HK-2 (cell line): ENCODE data around the gene NXT1.
"Not testable (repeated sequence)": the region's sequence is repeated elsewhere in the genome, so short reads cannot be mapped to it uniquely, and the experiment has no call there.

ENCODE experiments used
- DNase-seq: peaks from one replicate; pipeline ENCODE4 v3.0.0-alpha.2; 2018; ENCODE audit not compliant: unreplicated experiment

The NXT1 gene

DNA sequence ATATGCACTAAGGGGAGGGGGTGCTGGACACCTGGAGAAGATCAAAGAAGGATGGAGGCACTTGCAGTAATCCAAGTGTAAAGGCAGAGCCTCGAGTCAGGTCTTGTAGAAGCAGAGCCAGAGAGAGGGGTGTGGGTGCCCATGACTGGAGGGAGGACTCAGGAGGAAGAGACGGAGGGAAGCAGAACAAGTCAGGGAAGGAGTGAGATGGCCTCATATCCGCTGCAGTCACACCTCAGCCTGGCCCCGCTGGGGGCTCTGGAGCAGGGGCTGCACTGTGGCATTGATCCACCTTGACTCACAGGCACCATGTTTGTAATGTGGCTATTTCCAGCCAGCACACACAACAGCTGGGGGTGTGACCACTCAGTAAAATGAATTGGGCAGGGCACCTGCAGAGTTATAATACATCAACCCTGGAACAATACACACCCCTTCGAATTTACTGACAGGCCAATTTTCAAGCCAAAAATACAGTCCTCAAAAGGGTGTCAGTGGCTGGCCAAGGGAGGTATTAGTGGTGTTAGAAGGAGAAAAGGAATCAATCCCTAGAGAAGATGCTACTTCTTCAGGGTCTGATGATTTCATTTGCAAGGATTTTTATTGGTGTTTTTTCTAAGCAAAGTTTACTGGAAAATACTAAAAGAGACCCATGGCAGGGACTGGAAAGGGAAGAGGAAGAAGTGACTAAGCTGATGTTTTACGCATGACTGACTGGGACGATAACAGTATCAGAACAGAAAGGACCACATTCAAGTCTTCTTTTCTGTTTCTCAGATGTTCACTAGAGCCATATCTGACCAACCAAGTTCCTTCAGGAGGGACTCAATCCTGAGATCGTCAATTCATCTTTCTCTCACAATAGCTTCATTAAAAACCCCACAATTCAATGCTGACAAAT is 18.9 kb upstream of the NXT1 start:
- no peak for DNase-seq

DNA sequence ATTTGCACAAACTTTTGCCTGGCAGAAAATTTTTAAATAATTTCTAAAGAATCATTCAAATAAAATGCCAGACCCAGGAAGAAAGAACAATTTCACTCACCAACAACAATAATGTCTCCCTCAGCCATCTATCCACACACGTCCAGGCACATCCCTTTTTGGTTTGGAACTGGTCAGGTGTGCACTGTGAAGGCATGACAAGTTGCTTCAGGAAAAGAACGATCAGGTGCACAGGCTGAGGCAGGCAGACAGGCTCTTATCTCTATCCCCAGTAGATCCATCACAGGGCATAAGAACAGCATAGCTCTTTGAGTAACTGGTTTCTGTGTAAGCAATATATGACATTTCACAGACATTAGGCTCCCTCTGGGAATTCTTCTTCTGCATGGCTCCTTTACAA is 18.1 kb upstream of the NXT1 start:
- no peak for DNase-seq

DNA sequence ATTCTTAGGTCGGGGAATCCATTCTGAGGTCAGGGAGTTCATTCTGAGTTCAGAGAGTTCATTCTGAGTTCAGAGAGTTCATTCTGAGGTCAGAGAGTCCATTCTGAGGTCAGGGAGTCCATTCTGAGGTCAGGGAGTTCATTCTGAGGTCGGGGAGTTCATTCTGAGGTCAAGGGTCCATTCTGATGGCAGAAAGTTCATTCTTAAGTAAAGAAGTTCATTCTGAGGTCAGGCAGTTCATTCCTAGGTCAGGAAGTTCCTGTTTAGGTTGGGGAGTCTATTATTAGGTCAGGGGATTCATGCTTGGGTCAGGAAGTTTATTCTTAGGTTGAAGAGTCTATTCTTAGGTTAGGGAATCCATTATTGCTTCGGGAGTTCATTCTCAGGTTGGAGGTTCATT is 16.5 kb upstream of the NXT1 start:
- DNase-seq: no peak

DNA sequence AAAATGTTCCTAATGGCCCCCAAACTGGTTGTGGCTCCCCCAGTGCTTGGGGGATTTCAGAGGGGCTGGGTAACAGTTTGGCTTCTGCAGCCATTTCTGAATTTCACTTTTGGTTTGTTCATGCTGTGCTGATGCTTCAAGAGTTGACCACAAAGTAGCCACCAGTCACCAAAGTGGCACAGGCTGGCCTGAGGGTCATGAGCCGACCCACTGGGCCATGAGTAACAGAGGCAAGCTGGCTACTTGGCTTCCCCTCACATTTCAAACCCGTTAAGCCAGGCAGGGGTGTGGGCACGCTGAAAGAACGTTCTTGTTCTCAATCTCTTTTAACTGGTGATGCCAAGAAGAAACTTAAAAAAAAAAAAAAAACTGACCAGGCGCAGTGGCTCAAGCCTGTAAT is 15.1 kb upstream of the NXT1 start:
- DNase-seq: no peak

DNA sequence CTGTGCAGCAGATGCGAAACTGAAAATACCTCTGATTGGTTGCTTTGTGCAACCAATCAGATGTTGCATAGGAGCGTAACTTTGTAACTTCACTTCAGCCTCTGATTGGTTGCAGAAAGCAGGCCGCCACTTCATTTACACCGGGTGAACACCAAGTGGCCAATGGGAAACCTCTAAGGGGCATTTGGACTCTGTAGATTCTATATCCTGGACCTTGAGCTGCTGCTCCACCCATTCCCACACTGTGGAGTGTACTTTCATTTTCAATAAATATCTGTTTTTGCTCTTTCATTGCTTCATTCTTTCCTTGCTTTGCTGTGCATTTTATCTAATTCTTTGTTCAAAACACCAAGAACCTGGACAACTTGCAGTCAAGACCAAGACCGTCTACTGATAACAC is 14.1 kb upstream of the NXT1 start:
- DNase-seq: no peak

DNA sequence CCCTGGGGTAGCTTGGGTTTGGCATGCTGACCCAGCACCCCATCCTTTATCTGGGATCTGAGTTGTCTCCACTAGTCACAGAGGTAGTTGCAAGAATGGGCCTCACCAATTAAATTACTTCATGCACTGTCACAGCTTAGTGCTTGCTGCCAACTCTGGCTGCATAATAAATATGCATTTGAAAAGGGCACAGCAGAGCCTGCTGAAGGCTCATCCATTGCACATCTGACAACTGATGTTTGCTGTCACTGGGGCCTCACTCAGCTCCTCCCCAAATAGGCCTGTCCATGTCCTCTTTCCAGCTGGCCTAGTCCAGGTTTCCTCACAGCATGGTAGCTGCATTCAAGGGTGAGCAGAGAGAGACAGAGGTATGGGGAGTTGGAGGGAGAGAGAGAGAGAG is 13.3 kb upstream of the NXT1 start:
- DNase-seq: no peak

DNA sequence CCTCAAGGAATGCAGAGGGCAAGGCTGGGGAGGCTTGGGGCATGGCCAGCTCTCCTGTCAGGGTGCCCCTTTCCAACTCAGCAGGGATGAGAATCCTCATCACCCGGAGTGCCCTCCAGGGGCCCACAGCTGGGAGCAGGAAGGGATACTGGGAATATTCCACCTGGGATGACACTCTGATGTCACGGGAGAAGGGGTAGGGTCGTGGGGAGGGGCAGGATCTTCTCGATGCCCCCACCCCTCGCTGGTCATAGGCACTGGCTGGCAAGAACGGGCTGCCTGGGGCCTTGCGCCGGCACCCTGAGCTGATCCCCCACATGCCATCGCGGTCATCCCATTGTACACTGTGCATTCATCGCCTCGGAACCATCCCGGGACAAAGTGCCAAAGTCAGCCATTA is 10.6 kb upstream of the NXT1 start:
- no peak for DNase-seq

DNA sequence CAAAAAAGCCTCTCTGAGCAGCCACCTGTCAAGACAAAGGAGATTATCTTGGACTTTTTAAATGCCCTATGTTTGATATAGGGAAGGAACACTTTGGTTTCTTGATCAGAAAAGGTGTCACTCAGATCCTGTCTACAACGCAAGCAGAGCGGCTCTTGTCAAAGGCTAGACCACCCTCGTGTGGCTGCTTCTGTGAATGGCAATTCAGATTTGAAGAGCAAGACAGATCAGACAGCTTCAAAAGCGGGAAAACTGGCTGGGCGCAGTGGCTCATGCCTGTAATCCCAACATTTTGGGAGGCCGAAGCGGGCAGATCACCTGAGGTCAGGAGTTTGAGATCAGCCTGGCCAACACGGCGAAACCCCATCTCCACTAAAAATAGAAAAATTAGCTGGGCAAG is 10.1 kb upstream of the NXT1 start:
- DNase-seq: peak; percentile 48

DNA sequence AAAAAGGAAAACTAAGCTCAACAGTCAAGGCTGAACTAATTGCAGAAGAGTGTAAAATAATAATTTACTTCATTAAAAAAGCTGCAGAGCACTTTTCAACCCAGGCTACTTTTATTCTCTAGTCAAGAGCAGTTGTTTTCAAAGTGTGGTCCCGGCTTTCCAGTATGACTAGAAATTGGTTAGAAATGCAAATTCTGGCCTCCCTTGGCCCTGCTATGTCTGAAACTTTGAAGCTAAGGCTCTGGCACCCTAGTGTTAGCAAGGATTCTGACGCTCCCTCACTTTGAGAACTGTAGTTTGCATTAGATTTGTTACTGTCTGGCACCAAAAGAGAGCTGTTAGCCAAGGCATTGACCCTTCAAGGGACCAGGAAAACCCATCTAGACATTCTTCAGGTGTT is 9.5 kb upstream of the NXT1 start:
- no peak for DNase-seq

DNA sequence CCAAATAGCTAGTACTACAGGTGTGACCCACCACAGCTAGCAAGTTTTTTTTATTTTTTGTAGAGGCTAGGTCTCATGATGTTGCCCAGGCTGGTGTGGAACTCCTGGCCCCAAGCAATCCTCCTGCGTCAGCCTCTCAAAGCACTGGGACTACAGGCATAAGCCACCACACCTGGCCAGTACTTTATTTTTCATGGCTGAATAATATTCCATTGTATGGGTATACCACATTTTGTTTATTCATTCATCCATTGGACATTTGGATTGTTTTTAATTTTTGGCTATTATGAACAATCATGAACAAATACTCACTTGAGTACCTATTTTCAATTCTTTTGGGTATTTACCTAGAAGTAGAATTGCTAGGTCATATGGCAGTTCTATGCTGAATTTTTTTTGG is 7.0 kb upstream of the NXT1 start:
- DNase-seq: no peak

DNA sequence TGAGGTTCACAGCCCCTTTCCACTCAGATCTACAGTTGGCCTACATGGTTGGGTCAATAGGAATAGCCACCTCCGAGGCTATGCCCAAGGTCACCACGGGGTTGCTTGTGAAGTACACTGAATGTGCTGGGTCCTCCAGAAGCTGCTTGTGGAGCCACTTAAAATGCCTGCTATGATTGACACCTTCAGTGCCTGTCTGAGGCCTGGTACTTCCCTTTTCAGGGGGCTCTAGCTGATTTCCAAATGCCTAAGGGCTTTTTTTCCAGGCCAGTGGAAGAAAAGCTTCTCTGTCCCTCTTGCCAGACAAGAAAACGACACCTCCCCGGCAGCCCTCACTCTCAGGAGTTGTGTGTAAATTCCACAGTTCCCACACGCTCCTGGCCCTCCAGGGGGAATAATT is 6.3 kb upstream of the NXT1 start:
- DNase-seq: no peak

DNA sequence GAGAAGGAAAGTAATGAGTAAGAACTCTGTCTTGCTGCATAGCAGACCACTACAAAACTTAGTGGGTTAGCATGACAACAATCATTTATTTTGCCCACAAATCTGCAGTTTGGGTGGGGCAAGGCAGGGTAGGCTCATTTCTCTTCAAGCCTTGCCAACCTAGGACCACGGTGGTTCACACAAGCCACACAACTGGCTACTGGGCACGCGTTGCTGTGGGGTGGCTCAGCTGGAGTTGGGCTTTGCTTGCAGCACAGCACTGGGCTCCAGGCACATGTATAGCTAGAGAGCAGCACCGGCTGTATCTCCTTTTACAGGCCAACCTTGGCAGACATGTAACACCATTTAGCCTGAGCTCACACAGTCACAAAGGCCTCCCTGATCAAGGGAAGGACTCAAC is 4.6 kb upstream of the NXT1 start:
- DNase-seq: no peak

DNA sequence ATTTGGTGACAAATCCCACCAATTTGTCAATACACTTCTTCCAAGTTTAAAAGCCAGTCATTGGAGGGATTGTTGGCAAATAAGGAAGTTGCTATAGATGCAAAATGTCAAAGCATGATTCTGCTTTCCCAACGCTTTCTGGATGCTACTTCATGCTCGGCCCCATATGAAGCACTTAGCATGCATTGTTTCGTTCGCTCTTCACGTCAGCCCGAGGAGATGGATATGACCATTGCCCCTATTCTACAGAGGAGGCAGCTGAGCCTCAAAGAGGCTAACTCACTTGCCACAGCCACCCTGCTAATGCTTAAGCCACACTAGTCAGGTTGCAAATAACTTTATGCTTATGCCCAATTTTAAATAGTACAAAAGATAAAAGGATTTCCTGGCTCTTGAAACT is 2.8 kb upstream of the NXT1 start:
- DNase-seq: no peak

DNA sequence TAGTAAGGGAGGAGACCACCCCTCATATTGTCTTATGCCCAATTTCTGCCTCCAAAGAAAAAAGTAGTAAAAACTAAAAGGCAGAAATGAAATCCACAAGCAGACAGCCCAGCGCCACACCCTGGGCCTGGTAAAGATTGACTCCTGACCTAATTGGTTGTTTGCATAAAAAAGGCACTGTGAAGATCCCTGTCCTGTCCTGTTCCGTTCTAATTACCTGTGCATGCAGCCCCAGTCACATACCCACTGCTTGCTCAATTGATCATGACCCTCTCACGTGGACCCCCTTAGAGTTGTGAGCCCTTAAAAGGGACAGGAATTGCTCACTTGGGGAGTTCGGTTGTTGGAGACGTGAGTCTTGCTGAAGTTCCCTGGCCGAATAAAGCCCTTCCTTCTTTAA is 2.1 kb upstream of the NXT1 start:
- not testable (repeated sequence) for DNase-seq

DNA sequence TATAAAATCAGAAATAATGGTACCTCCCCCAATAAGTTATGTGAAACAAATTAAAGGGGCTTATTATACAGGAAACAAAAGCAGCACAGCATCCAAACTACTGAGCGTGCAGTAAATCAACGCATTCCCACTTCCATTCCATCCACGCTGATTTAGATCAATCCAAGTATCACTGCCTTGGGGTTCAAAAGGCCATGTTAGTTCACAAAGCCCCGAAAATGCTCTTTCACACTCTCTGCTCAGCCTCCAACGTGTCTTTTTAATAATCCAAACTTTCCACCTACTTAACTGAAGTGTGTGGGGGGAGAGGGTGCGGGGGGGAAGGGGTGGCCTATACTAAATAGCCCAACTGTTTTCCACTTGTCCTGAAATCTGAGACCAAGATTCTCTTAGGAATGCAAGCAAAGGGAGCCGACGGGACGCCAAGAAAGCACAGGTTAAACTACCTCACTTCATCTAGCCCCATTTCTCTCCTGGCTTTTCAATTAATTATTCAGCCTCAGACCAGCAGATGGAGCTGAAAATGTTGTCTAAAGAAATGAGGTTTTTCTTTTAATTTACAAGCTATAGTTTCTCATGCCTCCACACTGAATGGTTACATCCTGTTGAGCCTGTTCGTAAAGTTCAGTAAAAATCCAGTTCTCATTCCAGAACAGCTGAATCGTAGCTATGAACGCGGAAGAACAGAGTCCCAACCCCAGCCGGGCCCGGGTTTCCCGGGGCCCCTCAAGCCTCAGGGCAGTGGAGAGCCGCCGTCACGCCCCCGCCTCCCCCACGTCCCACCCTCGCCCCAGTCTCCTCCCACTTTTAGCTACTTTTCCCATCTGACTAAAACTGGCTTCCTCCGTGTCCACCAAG is 1.0 kb upstream of the NXT1 start:
- DNase-seq: peak; percentile 84

DNA sequence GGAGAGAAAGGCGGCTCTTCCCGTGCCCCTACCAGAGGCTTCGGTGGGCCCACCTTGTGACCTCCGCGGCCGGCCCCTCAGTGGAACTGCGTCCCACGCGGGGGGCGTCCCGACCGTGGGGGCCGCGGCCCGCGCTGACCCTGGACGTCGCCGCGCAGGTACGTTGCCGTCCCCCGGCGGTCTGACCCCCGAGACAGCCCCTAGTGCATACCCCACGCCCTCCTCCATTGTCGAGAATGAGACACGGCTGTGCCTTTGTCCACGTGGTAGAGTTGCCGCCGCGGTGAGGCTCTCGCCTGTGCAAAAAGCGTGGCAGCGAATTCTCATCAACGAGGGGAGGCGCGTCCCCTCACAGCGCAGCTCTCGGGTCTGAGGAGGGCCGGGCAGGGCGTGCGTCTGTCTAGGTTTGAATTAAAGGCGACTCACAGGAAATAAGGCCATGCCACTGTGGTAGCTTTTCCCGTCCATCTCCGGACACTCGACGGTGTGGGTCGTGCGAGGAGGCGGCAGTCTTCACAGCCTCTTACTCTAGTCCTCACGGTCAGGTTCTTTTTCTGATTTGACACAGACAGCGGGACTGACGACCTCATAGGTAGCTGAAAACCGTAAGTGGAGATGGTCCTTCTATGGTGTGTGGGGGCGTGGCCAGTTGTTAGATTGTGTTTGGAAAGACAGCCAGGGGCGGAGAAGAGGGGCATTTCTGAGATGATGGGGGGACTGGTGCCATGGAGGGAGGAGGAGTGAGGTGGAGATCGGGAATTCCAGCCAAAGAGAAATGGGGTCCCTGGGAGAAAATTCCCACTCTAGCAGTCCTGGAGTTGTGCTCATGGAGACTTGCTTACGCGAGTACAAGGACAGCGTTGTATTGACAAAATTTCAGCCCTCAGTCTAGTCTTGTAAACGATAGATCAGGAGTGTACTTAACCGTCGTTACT is 580 bp downstream of the NXT1 start:
- peak; percentile 64 for DNase-seq

DNA sequence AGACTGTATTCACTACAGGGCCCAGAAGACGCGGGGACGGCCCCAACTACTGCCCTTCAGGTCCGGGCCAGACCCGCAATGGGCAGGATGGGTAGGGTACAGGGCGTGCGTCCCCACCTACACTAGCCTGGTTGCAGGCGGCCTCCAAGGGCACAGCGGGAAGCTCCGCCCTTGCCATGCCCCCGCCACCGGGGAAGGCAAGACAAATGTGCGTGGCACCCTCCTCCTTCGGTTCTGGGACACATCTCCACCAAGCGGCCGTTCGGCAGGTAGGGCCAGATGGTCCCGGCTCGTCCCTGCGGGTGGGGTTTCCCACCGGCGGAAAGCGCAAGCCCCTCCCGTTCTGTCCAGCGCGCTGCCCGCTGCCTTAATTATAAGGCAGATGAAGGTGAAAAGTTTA is 5.6 kb downstream of the NXT1 start:
- DNase-seq: no peak

DNA sequence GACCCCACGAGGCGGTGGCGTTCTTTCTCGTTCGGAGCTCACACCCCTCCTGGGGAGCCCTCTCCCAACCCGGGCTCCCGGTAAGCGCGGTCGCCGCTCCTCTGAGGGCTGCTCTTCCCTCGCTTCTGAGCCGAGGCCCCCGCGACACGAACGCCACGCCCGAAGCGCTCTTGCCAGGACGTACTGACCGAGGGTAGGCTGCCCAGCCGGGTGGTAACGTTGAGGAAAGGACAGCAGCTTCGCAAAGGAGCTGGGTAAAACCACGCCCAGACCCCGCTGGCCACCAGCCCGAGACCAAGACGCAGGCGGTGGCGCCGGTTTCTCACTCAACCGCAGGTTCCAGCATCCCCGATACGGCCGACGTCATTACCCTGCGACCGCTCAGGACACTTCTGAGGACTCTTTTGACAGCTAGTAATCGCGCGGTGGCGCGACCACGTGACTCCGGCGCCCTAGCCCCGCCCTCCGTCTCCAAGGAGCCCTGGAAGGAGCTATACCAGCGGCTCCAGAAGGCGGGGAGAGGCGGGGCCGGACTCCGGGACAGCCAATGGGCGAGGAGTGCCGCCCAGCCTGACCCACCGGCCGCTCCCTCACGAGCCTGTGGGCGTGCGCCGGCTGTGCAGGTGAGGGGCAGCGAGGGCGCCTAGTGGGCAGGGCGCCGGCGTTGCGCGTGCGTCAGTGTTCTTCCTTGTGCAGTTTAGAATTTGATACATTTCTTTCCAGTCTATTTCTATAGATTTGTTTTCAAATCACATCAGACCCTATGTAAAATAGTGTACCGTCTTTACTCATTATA is 7.4 kb downstream of the NXT1 start:
- DNase-seq: peak; percentile 100

DNA sequence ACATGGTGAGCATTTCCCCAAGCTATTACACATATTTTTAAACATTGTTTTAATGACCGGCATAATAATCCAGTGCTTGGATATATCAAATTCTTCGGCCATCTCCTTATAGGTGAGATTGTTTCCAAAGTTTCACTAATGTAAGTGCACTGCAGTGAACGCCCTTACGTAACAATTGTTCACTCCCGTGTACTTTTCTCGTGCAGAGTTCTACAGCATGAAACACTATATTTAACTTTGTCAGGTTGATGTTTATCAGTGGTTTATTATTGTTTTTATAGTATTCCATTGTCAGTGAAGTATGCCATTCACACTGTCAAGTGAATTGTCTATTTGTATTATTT is 7.9 kb downstream of the NXT1 start:
- no peak for DNase-seq

DNA sequence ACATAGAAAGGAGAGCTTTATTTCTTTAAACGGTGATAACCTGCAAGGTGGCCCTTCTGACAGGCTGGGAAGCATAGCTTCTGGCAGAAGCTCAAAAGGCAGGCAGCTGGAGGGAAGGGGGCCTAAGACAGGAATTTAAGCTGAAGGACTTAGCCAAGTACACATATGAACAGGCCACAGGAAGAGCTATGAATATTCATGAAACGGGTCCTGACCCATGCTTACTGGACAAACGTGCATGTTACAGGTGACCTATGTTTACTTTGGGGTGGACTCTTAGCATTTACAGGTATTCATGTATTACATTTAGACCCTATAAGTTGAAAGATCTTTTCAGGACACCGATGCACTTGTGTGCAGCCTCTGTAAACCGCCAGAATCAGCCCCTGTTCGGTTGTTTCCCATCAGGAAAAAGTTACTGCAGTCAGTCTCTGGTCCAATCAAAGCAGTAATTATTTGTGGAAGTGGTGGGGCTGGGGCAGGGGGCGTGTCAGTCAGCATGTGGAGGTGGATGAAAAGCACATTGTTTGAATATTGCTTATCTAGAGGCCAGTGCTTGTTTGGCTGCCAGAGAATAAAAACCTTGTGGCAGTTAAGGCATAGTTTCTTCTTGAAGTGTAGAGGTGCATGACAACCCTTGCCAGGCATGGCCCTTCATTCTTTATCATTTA is 8.5 kb downstream of the NXT1 start:
- DNase-seq: no peak

DNA sequence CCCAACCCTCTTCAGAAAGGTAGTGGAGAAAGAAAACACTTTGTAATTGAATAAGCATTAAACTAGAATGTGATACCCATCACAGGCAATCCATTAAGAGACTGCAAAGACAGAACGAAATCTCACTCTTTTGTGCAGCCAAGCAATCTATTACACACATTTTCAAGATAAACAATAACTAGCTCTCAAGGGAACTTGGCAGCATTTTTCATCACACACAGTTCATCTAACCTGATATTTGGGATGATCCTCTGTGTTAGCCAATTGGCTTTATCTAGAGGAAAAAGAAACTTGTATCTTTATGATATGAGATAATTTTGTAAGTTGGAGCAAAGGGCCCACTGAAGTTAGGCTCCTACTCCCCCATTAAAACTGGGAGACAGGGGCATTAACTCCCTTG is 9.9 kb downstream of the NXT1 start:
- DNase-seq: no peak
